Mesothelial cell of epicardium (in vitro differentiated cells): ENCODE results near the gene PRDX2. TPM values are rescaled to one million over a fixed set of nuclear protein-coding genes. Genes with fewer than 3 reads are reported as not detected.
A peak's percentile ranks its signal among the peaks of the same experiment; 100 is the strongest.

ENCODE experiments used
- DNase-seq, 2 experiments: peaks; one replicate each; pipeline ENCODE4 v3.0.0; 2021; ENCODE audit warnings: low spot score in 2 of 2; ENCODE audit not compliant: unreplicated experiment in 2 of 2
- H3K27ac Mint-ChIP-seq: 2 replicates; pipeline ENCODE4 v1.8.0; 2021; ENCODE audit warnings: mixed read lengths
- H3K27me3 Mint-ChIP-seq: 2 replicates; pipeline ENCODE4 v1.8.0; 2021; ENCODE audit warnings: low read depth, mixed read lengths
- H3K36me3 Mint-ChIP-seq: 2 replicates; pipeline ENCODE4 v1.8.0; 2021; ENCODE audit warnings: mixed read lengths
- H3K4me1 Mint-ChIP-seq: 2 replicates; pipeline ENCODE4 v1.8.0; 2021; ENCODE audit warnings: mixed read lengths
- H3K4me3 Mint-ChIP-seq: 2 replicates; pipeline ENCODE4 v1.8.0; 2021; ENCODE audit warnings: mild to moderate bottlenecking, moderate library complexity, mixed read lengths
- H3K9me3 Mint-ChIP-seq: 2 replicates; pipeline ENCODE4 v1.8.0; 2021; ENCODE audit warnings: mixed read lengths
- total RNA-seq: library from RNA; stranded (reverse); gene quantifications from 3 replicates; pipeline ENCODE4 v1.2.1, GENCODE V29; 2021
- TF ChIP-seq, protein P1 (sequence below): fragments of 200-600 bp; sonication (generic); IDR thresholded peaks from one replicate; pipeline ENCODE4 v1.5.0; 2021; ENCODE audit warnings: antibody characterized with exemption; ENCODE audit not compliant: unreplicated experiment

Gene PRDX2
- total RNA-seq, 1 donor from 2014 or later, result 361 TPM

DNA sequence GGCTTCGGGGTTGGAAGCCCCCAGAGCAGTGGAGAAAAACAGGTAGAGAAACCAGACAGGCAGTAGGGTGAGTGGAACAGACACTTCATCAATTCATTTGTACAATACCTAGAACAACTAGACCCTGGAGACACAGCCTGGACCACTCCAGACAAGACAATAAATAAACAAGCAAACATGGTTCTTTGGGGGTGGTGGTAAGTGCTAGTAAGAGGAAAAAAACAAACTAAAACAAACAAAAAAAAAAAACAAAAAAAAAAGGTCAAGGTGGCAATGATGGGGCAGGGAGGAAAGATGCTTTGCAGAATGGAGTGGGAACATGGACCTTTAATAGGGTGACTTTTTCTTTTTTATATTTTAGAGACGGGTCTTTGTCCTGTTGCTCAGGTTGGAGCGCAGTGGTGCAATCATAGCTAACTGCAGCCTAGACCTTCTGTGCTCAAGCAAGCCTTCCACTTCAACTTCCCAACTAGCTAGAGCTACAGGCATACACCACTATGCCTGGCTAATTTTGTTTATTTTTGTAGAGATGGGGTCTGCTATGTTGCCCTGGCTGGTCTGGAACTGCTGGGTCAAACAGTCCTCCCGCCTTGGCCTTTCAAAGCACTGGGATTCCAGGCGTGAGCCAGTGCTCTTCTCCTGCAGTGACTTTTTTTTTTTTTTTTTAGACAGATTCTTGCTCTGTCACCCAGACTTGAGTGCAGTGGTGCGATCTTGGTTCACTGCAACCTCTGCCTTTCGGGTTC lies 7.2 kb downstream of the PRDX2 start:
- H3K9me3 Mint-ChIP-seq, result no peaks in the 10 kb centered on the region
- peaks cover 25% of the 10 kb centered on the region for H3K4me1 Mint-ChIP-seq
- no peak for DNase-seq
- peak overlapping the region; percentile 93 for H3K27ac Mint-ChIP-seq
- no peaks in the 10 kb centered on the region for H3K27me3 Mint-ChIP-seq
- peak overlapping the region; percentile 55 for H3K4me3 Mint-ChIP-seq
- peaks cover 2% of the 10 kb centered on the region for H3K36me3 Mint-ChIP-seq
- TF ChIP-seq, protein P1, sequence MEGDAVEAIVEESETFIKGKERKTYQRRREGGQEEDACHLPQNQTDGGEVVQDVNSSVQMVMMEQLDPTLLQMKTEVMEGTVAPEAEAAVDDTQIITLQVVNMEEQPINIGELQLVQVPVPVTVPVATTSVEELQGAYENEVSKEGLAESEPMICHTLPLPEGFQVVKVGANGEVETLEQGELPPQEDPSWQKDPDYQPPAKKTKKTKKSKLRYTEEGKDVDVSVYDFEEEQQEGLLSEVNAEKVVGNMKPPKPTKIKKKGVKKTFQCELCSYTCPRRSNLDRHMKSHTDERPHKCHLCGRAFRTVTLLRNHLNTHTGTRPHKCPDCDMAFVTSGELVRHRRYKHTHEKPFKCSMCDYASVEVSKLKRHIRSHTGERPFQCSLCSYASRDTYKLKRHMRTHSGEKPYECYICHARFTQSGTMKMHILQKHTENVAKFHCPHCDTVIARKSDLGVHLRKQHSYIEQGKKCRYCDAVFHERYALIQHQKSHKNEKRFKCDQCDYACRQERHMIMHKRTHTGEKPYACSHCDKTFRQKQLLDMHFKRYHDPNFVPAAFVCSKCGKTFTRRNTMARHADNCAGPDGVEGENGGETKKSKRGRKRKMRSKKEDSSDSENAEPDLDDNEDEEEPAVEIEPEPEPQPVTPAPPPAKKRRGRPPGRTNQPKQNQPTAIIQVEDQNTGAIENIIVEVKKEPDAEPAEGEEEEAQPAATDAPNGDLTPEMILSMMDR, result no peak

DNA sequence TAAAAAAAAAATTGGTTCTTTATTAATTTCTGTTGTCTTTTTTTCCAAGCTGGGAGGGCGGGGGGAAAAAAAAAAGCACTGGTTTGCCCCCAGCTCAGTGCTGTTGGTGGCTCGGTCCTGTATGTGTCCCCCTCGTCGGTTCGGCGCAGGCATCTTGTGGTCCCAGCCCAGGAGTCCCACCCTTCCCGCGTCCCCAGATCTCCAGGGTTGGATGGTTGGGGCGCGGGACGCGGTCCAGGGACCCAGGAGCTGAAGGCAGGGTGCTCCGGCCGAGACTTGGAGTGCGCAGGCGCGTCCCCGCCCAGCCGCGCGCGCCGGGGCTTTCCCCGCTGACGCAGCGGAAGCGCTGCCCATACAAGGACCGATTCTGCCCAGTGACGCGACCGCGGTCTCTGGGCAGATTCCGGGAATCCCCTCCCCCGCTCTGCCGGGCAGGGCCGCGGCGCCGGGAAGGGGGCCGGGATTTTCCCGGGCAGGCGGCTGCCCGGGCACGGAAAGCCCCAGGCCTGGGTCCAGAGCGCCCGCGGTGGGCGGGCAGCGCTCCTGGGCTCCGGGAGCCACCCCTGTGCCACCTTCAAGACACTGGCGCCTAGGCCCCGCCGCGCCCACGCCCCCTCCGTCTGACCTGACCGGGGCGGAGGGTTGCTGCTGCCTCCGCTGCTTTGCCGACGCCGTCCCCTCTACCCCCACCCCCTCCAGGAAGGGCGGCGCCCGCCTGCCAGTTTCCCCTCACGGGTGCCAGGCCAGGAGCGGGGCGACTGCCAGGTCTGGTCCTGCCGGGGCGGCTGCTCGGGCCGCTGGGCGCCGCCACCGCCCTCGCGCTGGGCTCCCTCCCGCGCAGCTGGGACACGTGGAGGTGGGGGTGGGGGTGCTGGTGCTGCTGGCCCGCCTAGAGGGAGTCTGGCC lies 8.1 kb downstream of the PRDX2 start:
- peak overlapping the region; percentile 93 for H3K4me3 Mint-ChIP-seq
- TF ChIP-seq, protein P1, result no peak
- H3K27me3 Mint-ChIP-seq, result no peaks in the 10 kb centered on the region
- H3K4me1 Mint-ChIP-seq, result peaks cover 33% of the 10 kb centered on the region
- H3K36me3 Mint-ChIP-seq, result peaks cover 2% of the 10 kb centered on the region
- H3K27ac Mint-ChIP-seq, result peak overlapping the region; percentile 99
- H3K9me3 Mint-ChIP-seq, result no peaks in the 10 kb centered on the region
- peak; percentile 94 to 96 for DNase-seq

DNA sequence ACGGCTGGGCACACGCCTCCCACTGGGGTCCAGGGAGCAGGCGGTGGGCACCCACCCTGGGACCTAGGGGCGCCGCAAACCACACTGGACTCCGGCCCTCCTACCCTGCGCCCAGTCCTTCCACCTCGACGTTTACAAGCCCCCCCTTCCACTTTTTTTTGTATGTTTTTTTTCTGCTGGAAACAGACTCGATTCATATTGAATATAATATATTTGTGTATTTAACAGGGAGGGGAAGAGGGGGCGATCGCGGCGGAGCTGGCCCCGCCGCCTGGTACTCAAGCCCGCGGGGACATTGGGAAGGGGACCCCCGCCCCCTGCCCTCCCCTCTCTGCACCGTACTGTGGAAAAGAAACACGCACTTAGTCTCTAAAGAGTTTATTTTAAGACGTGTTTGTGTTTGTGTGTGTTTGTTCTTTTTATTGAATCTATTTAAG lies 8.7 kb downstream of the PRDX2 start:
- no peaks in the 10 kb centered on the region for H3K9me3 Mint-ChIP-seq
- peak overlapping the region; percentile 93 for H3K4me3 Mint-ChIP-seq
- no peaks in the 10 kb centered on the region for H3K27me3 Mint-ChIP-seq
- peak overlapping the region; percentile 99 for H3K27ac Mint-ChIP-seq
- DNase-seq, result no peak
- peaks cover 40% of the 10 kb centered on the region for H3K4me1 Mint-ChIP-seq
- TF ChIP-seq, protein P1, result no peak
- peaks cover 2% of the 10 kb centered on the region for H3K36me3 Mint-ChIP-seq

DNA sequence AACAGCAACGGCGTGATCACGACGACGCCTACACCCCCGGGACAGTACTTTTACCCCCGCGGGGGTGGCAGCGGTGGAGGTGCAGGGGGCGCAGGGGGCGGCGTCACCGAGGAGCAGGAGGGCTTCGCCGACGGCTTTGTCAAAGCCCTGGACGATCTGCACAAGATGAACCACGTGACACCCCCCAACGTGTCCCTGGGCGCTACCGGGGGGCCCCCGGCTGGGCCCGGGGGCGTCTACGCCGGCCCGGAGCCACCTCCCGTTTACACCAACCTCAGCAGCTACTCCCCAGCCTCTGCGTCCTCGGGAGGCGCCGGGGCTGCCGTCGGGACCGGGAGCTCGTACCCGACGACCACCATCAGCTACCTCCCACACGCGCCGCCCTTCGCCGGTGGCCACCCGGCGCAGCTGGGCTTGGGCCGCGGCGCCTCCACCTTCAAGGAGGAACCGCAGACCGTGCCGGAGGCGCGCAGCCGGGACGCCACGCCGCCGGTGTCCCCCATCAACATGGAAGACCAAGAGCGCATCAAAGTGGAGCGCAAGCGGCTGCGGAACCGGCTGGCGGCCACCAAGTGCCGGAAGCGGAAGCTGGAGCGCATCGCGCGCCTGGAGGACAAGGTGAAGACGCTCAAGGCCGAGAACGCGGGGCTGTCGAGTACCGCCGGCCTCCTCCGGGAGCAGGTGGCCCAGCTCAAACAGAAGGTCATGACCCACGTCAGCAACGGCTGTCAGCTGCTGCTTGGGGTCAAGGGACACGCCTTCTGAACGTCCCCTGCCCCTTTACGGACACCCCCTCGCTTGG lies 9.3 kb downstream of the PRDX2 start:
- H3K36me3 Mint-ChIP-seq, result peaks cover 2% of the 10 kb centered on the region
- H3K27me3 Mint-ChIP-seq, result no peaks in the 10 kb centered on the region
- H3K9me3 Mint-ChIP-seq, result no peaks in the 10 kb centered on the region
- TF ChIP-seq, protein P1, result no peak
- H3K27ac Mint-ChIP-seq, result peak overlapping the region; percentile 99
- peaks cover 41% of the 10 kb centered on the region for H3K4me1 Mint-ChIP-seq
- DNase-seq, result peak in 1 of 2 experiments; percentile 57
- H3K4me3 Mint-ChIP-seq, result peak overlapping the region; percentile 93

DNA sequence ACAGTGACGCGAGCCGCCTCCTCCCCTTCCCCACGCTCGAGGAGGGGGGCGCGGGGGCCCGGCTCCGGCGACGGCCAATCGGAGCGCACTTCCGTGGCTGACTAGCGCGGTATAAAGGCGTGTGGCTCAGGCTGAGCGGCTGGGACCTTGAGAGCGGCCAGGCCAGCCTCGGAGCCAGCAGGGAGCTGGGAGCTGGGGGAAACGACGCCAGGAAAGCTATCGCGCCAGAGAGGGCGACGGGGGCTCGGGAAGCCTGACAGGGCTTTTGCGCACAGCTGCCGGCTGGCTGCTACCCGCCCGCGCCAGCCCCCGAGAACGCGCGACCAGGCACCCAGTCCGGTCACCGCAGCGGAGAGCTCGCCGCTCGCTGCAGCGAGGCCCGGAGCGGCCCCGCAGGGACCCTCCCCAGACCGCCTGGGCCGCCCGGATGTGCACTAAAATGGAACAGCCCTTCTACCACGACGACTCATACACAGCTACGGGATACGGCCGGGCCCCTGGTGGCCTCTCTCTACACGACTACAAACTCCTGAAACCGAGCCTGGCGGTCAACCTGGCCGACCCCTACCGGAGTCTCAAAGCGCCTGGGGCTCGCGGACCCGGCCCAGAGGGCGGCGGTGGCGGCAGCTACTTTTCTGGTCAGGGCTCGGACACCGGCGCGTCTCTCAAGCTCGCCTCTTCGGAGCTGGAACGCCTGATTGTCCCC lies 10.1 kb downstream of the PRDX2 start, which contains the start of gene JUNB:
Gene JUNB (plus strand): TSS at position 142 of the 706 bp plus-strand sequence. CDS start 286 bp downstream, at position 428.
- Mint-ChIP-seq H3K27me3 (no peaks in the 10 kb centered on the region), H3K27ac (peak within 1 kb of the TSS; percentile 98), H3K9me3 (no peaks in the 10 kb centered on the region), H3K36me3 (peaks cover under 1% of the 10 kb centered on the region), H3K4me1 (peaks cover 39% of the 10 kb centered on the region), H3K4me3 (peak within 1 kb of the TSS; percentile 93)
- DNase-seq, result peak; percentile 89 to 95
- TF ChIP-seq, protein P1, result no peak
